ENCODE results near the gene PTGDR.
A peak's percentile ranks its signal among the peaks of the same experiment; 100 is the strongest.

Gene PTGDR

GRCh38 chr14:52269100-52269499, 1.6 kb downstream of the PTGDR start:
- no peak for TF ChIP-seq CTCF (IDR thresholded peaks at IDR 0.05; ENCODE audit: low read depth, low read length)
- in situ Hi-C loops (cut with HindIII; ENCODE audit: low sequenced_read_pairs) = no loop called here
- DNase-seq (ENCODE audit: low read depth, low spot score) = no peak
- H3K4me3 ChIP-seq (ENCODE audit: low read depth, low read length) = no peak overlapping the region

- DNase-seq (ENCODE audit: low read depth, low spot score) = no peak
- TF ChIP-seq CTCF (IDR thresholded peaks at IDR 0.05; ENCODE audit: low read depth, low read length) = no peak
- H3K4me3 ChIP-seq (ENCODE audit: low read depth, low read length) = no peak overlapping the region
- in situ Hi-C loops (cut with HindIII; ENCODE audit: low sequenced_read_pairs) = no loop called here
Observed at GRCh38 chr14:52269982-52270381, 2.5 kb downstream of the PTGDR start.

- TF ChIP-seq CTCF (IDR thresholded peaks at IDR 0.05; ENCODE audit: low read depth, low read length) = no peak
- no peak overlapping the region for H3K4me3 ChIP-seq (ENCODE audit: low read depth, low read length)
- in situ Hi-C loops (cut with HindIII; ENCODE audit: low sequenced_read_pairs) = no loop called here
- DNase-seq (ENCODE audit: low read depth, low spot score) = no peak
Observed at GRCh38 chr14:52271538-52271937, 4.0 kb downstream of the PTGDR start.

- peak; percentile 32 for TF ChIP-seq CTCF (IDR thresholded peaks at IDR 0.05; ENCODE audit: low read depth, low read length)
- no peak overlapping the region for H3K4me3 ChIP-seq (ENCODE audit: low read depth, low read length)
- peak; percentile 14 for DNase-seq (ENCODE audit: low read depth, low spot score)
- in situ Hi-C loops (cut with HindIII; ENCODE audit: low sequenced_read_pairs) = no loop called here
Observed at GRCh38 chr14:52272375-52272774, 4.9 kb downstream of the PTGDR start.

GRCh38 chr14:52275372-52275771, 7.9 kb downstream of the PTGDR start:
- TF ChIP-seq CTCF (IDR thresholded peaks at IDR 0.05; ENCODE audit: low read depth, low read length) = no peak
- H3K4me3 ChIP-seq (ENCODE audit: low read depth, low read length) = no peak overlapping the region
- in situ Hi-C loops (cut with HindIII; ENCODE audit: low sequenced_read_pairs) = no loop called here
- no peak for DNase-seq (ENCODE audit: low read depth, low spot score)

- no peak for TF ChIP-seq CTCF (IDR thresholded peaks at IDR 0.05; ENCODE audit: low read depth, low read length)
- H3K4me3 ChIP-seq (ENCODE audit: low read depth, low read length) = no peak overlapping the region
Observed at GRCh38 chr14:52277552-52277951, 10.1 kb downstream of the PTGDR start.

GRCh38 chr14:52279408-52279807, 11.9 kb downstream of the PTGDR start:
- peak; percentile 20 for DNase-seq (ENCODE audit: low read depth, low spot score)
- in situ Hi-C loops (cut with HindIII; ENCODE audit: low sequenced_read_pairs) = no loop called here
- no peak for TF ChIP-seq CTCF (IDR thresholded peaks at IDR 0.05; ENCODE audit: low read depth, low read length)
- no peak overlapping the region for H3K4me3 ChIP-seq (ENCODE audit: low read depth, low read length)

More at GRCh38 chr14:52277552-52277951, 10.1 kb downstream of the PTGDR start:
- in situ Hi-C loops (cut with HindIII; ENCODE audit: low sequenced_read_pairs) = no loop called here
- no peak for DNase-seq (ENCODE audit: low read depth, low spot score)

Data from astrocyte of the spinal cord (primary cell).